Neural cell (in vitro differentiated cells): Measurements from ENCODE around the gene ASIC4. TPM values are rescaled to one million over a fixed set of nuclear protein-coding genes. Genes with fewer than 3 reads are reported as not detected.
A peak's percentile ranks its signal among the peaks of the same experiment; 100 is the strongest.

ENCODE experiments used
- H2AFZ ChIP-seq: fragments of 200-600, 300-800 bp; sonication (generic), shearing (Covaris generic); 2 replicates; pipeline ENCODE4 v1.6.0; 2014; ENCODE audit warnings: low read depth, mild to moderate bottlenecking, antibody characterized with exemption, low read length, moderate library complexity
- H3F3A ChIP-seq: fragments of 200-600 bp; shearing (Covaris generic); 2 replicates; pipeline ENCODE4 v1.6.1; 2016; ENCODE audit warnings: mild to moderate bottlenecking, moderate library complexity, mixed read lengths, antibody characterized with exemption, low read length; ENCODE audit not compliant: insufficient read depth, poor library complexity, severe bottlenecking
- H3K27ac ChIP-seq: fragments of 200-600, 300-800 bp; sonication (generic), shearing (Covaris generic); 2 replicates; pipeline ENCODE4 v1.5.1; 2014; ENCODE audit warnings: mild to moderate bottlenecking, low read length, moderate library complexity
- H3K27me3 ChIP-seq: fragments of 300-800, 200-600 bp; sonication (generic), shearing (Covaris generic); 2 replicates; pipeline ENCODE4 v1.6.0; 2014; ENCODE audit warnings: mild to moderate bottlenecking, low read depth, low read length, moderate library complexity; ENCODE audit not compliant: insufficient read depth
- H3K36me3 ChIP-seq: fragments of 300-800, 200-600 bp; sonication (generic), shearing (Covaris generic); 2 replicates; pipeline ENCODE4 v1.5.1; 2014; ENCODE audit warnings: mild to moderate bottlenecking, antibody characterized with exemption, low read length, moderate library complexity; ENCODE audit not compliant: insufficient read depth
- H3K4me2 ChIP-seq: fragments of 300-800, 200-600 bp; sonication (generic), shearing (Covaris generic); 2 replicates; pipeline ENCODE4 v1.6.0; 2014; ENCODE audit warnings: mild to moderate bottlenecking, low read length
- H3K4me3 ChIP-seq: fragments of 300-800, 200-600 bp; sonication (generic), shearing (Covaris generic); 2 replicates; pipeline ENCODE4 v1.5.1; 2014; ENCODE audit warnings: mild to moderate bottlenecking, low read length, moderate library complexity
- H3K79me2 ChIP-seq: fragments of 200-600 bp; shearing (Covaris generic); replicated peaks from 2 replicates; pipeline ENCODE4 v1.6.0; 2014; ENCODE audit warnings: mild to moderate bottlenecking, low read length, moderate library complexity; ENCODE audit not compliant: insufficient read depth
- H3K9ac ChIP-seq: fragments of 300-800, 200-600 bp; sonication (generic), shearing (Covaris generic); 2 replicates; pipeline ENCODE4 v1.6.1; 2016; ENCODE audit warnings: mild to moderate bottlenecking, low read length, mixed read lengths
- H3K9me2 ChIP-seq: fragments of 200-600 bp; shearing (Covaris generic); 2 replicates; pipeline ENCODE4 v1.6.1; 2016; ENCODE audit warnings: mild to moderate bottlenecking, low read length, mixed read lengths; ENCODE audit not compliant: insufficient read depth
- H3K9me3 ChIP-seq: fragments of 200-600, 300-800 bp; sonication (generic), shearing (Covaris generic); 2 replicates; pipeline ENCODE4 v1.6.1; 2016; ENCODE audit warnings: mild to moderate bottlenecking, mixed run types, low read length, moderate library complexity, mixed read lengths
- H4K20me1 ChIP-seq: fragments of 200-600 bp; shearing (Covaris generic); 2 replicates; pipeline ENCODE4 v1.6.1; 2016; ENCODE audit warnings: mild to moderate bottlenecking, mixed run types; ENCODE audit not compliant: insufficient read depth
- CTCF ChIP-seq: fragments of 450-650 bp; IDR thresholded peaks from 2 replicates; pipeline ENCODE4 v1.5.1; 2014; ENCODE audit warnings: antibody characterized with exemption, mild to moderate bottlenecking, moderate library complexity; ENCODE audit not compliant: poor library complexity, severe bottlenecking
- EP300 ChIP-seq: fragments of 450-650 bp; conservative IDR thresholded peaks from 2 replicates; pipeline ENCODE4 v1.6.1; 2014; ENCODE audit warnings: antibody characterized with exemption, mild to moderate bottlenecking, moderate library complexity; ENCODE audit not compliant: poor library complexity, severe bottlenecking
- EZH2 ChIP-seq: fragments of 200-600, 300-800 bp; shearing (Covaris generic), sonication (generic); IDR thresholded peaks from 2 replicates; pipeline ENCODE4 v1.6.1; 2014; ENCODE audit warnings: antibody characterized with exemption, low read length, borderline replicate concordance, mild to moderate bottlenecking; ENCODE audit not compliant: insufficient read depth, poor library complexity, severe bottlenecking
- MXI1 ChIP-seq: fragments of 450-650 bp; conservative IDR thresholded peaks from 2 replicates; pipeline ENCODE4 v1.6.1; 2014; ENCODE audit warnings: antibody characterized with exemption, mild to moderate bottlenecking; ENCODE audit not compliant: poor library complexity, severe bottlenecking
- POLR2AphosphoS5 ChIP-seq: IDR thresholded peaks from 2 replicates; pipeline ENCODE4 v1.6.1; 2012
- RAD21 ChIP-seq: fragments of 450-650 bp; conservative IDR thresholded peaks from 2 replicates; pipeline ENCODE4 v1.6.1; 2014; ENCODE audit warnings: antibody characterized with exemption, mild to moderate bottlenecking, moderate library complexity
- SMC3 ChIP-seq: fragments of 450-650 bp; conservative IDR thresholded peaks from 2 replicates; pipeline ENCODE4 v1.6.1; 2014; ENCODE audit warnings: antibody characterized with exemption, mild to moderate bottlenecking, moderate library complexity; ENCODE audit not compliant: poor library complexity
- TAF1 ChIP-seq: IDR thresholded peaks from 2 replicates; pipeline ENCODE4 v1.6.1; 2012; ENCODE audit warnings: low read depth
- polyA plus RNA-seq: library from polyadenylated mRNA; depleted of rRNA; stranded (reverse); fragments of >200 nt; gene quantifications from 2 replicates; pipeline ENCODE4 v1.2.3, GENCODE V29; 2014
- TF ChIP-seq, protein P1 (sequence below): IDR thresholded peaks from 2 replicates; pipeline ENCODE4 v1.6.1; 2012; ENCODE audit warnings: borderline replicate concordance

Gene ASIC4
- polyA plus RNA-seq, 1 donor from 2014 or later = 2.7 TPM

DNA sequence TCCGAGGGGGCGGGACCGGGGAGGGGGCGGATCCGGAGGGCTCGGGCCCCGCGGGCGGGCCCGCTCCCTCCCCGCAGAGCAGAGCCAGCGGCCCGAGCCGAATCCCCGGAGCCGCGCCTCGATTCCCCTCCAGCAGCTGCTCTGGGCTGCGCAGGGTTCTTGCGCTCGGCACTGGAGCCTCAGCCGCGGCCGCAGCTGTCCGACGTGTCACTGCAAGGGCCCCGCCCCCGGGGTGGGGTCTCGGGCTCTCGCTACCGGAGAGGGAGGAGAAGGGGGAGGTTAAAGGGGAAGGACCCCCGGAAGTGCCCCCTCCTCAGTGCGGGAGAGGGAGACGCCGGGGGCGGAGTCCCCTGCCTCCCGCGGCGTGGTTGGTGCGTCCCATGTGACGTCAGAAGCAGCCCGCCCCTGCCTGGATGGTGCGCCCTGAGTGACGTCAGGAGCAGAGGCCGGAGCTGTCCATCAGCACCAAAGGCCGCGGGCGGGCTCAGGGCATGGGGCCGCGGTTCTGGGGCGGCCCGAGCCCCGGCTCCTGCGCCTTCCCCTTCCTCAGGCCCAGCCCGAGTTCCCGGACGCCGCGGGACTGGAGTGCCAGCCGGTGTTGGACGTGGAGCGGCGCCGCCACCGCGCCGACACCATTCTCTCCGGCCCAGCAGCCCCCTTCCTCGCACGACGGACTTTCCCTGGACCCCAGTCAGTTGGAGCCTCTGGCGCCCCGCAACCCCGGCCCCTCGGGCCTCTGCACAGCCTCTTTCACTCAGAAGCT is 29.5 kb downstream of the ASIC4 start, which contains the start of the genes CHPF and TMEM198:
CHPF (minus strand) TSS at position 214 of the 763 bp plus-strand sequence. CDS start 271 bp downstream, outside the sequence.
TMEM198 (plus strand) TSS at position 433 of the 763 bp plus-strand sequence. CDS start 700 bp downstream, outside the sequence.
- H3K9me3 ChIP-seq = no peaks in the 10 kb centered on the region
- H3F3A ChIP-seq = no peaks in the 10 kb centered on the region
- peak within 1 kb of the TSS; percentile 90 for H3K4me2 ChIP-seq
- H3K79me2 ChIP-seq = peaks cover 17% of the 10 kb centered on the region
- H3K27me3 ChIP-seq = no peaks in the 10 kb centered on the region
- H3K9ac ChIP-seq = peak within 1 kb of the TSS; percentile 97
- TF ChIP-seq, protein P1, sequence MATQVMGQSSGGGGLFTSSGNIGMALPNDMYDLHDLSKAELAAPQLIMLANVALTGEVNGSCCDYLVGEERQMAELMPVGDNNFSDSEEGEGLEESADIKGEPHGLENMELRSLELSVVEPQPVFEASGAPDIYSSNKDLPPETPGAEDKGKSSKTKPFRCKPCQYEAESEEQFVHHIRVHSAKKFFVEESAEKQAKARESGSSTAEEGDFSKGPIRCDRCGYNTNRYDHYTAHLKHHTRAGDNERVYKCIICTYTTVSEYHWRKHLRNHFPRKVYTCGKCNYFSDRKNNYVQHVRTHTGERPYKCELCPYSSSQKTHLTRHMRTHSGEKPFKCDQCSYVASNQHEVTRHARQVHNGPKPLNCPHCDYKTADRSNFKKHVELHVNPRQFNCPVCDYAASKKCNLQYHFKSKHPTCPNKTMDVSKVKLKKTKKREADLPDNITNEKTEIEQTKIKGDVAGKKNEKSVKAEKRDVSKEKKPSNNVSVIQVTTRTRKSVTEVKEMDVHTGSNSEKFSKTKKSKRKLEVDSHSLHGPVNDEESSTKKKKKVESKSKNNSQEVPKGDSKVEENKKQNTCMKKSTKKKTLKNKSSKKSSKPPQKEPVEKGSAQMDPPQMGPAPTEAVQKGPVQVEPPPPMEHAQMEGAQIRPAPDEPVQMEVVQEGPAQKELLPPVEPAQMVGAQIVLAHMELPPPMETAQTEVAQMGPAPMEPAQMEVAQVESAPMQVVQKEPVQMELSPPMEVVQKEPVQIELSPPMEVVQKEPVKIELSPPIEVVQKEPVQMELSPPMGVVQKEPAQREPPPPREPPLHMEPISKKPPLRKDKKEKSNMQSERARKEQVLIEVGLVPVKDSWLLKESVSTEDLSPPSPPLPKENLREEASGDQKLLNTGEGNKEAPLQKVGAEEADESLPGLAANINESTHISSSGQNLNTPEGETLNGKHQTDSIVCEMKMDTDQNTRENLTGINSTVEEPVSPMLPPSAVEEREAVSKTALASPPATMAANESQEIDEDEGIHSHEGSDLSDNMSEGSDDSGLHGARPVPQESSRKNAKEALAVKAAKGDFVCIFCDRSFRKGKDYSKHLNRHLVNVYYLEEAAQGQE = peak; percentile 53
- TF ChIP-seq CTCF (peak; percentile 21), EZH2 (no peak), MXI1 (peak; percentile 56), EP300 (peak; percentile 77), TAF1 (peak; percentile 73), SMC3 (peak; percentile 17), POLR2AphosphoS5 (peak; percentile 81), RAD21 (no peak)
- H3K4me3 ChIP-seq = peak within 1 kb of the TSS; percentile 90
- no peaks in the 10 kb centered on the region for H3K9me2 ChIP-seq
- peaks cover 5% of the 10 kb centered on the region for H3K36me3 ChIP-seq
- H4K20me1 ChIP-seq = peaks cover 2% of the 10 kb centered on the region
- H3K27ac ChIP-seq = peak within 1 kb of the TSS; percentile 89
- peak within 1 kb of the TSS; percentile 73 for H2AFZ ChIP-seq

DNA sequence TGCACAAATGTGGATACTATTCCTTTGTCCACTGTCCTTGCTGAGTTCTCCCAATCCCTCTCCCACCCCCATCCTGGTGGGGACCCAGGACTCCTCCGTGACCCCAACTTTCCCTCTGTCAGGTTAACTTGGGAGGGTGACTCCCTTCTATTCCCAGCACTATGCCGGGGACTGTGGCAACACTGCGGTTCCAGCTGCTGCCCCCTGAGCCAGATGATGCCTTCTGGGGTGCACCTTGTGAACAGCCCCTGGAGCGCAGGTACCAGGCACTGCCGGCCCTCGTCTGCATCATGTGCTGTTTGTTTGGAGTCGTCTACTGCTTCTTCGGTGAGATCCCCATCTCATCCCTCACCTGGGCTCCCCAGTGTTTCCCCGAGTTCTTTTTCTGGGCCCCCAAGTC is 30.3 kb downstream of the ASIC4 start:
- peak overlapping the region; percentile 90 for H3K4me3 ChIP-seq
- TF ChIP-seq POLR2AphosphoS5 (peak; percentile 35), SMC3 (no peak)
- no peaks in the 10 kb centered on the region for H3K27me3 ChIP-seq
- H2AFZ ChIP-seq = peak overlapping the region; percentile 73
- peak overlapping the region; percentile 90 for H3K4me2 ChIP-seq
- H3K9ac ChIP-seq = peak overlapping the region; percentile 97
- no peaks in the 10 kb centered on the region for H3K9me3 ChIP-seq
- peaks cover 17% of the 10 kb centered on the region for H3K79me2 ChIP-seq
- H3K27ac ChIP-seq = peak overlapping the region; percentile 89
- H3K36me3 ChIP-seq = peaks cover 5% of the 10 kb centered on the region
- H3F3A ChIP-seq = no peaks in the 10 kb centered on the region
- no peaks in the 10 kb centered on the region for H3K9me2 ChIP-seq
- peaks cover 2% of the 10 kb centered on the region for H4K20me1 ChIP-seq
